ENCODE results near the gene AKT1. TPM values are rescaled to one million over a fixed set of nuclear protein-coding genes. Genes with fewer than 3 reads are reported as not detected.

Gene AKT1
- total and polyA plus RNA-seq, 2 of the 13 experiments (the other 11 are each of a cell fraction or from before 2014, with no cell fraction given) = 96.2 to 116 TPM

DNA sequence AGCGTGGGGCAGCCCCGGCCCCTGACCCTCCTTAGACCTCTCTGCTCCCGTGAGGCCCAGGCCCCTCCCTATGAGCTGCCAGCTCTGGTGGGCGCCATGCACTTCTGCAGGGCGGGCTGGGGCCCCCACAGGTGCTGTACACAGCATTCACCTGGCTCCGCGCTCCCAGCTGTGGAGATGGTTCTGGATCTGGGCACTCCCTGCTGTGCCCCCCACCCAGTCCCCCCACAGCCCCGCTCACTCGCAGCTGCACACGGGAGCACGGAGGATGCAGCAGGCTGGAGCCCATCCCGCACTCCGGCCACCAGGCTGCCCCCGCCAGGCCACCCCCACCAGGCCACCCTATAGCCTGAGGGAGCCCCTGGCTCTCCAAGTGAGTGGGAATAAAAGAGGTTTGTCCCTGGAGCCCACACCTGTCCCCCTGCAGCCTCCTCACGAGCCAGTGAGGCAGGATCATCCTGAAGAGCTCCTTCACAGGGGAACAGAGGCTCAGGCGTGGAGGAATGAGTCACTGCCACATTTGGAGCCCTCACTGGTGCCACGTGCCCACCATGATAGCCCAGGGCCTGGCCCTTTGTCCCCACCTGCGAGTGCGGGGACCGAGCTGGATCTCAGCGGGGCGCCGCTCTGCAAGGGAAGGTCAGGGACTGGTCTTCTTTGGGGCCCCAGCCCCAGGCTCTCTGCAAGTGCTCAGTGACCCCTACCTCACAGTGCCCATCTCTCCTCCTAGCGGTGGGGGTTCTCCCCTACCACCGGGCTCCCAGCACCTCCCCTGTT lies 69.6 kb downstream of the AKT1 start (continued):
- TF ChIP-seq AGO2 (optimal IDR thresholded peaks at IDR 0.05; ENCODE audit: low read depth, low read length) = no peak
- no peak for TF ChIP-seq ZNF577 (CRISPR knock-in tag; IDR thresholded peaks at IDR 0.05; ENCODE audit: borderline replicate concordance, low read depth)
- no peak for TF ChIP-seq ZNF30 (CRISPR knock-in tag; IDR thresholded peaks at IDR 0.05)
- TF ChIP-seq MTF2 (CRISPR knock-in tag; IDR thresholded peaks at IDR 0.05; ENCODE audit: borderline replicate concordance) = 0 out of 2 replicates have a peak, but pooled peaks have one; percentile 59
- 0 out of 2 replicates have a peak, but pooled peaks have one; percentile 12 for TF ChIP-seq EEA1 (CRISPR knock-in tag; IDR thresholded peaks at IDR 0.05; ENCODE audit: borderline replicate concordance)
- TF ChIP-seq CREB1 (IDR thresholded peaks at IDR 0.05) = no peak
- no peak for TF ChIP-seq CREB1 (CRISPR knock-in tag; IDR thresholded peaks at IDR 0.05)
- TF ChIP-seq ZNF468 (CRISPR knock-in tag; IDR thresholded peaks at IDR 0.05) = no peak
- TF ChIP-seq ZNF678 (CRISPR knock-in tag; IDR thresholded peaks at IDR 0.05) = no peak
- TF ChIP-seq, protein P1, sequence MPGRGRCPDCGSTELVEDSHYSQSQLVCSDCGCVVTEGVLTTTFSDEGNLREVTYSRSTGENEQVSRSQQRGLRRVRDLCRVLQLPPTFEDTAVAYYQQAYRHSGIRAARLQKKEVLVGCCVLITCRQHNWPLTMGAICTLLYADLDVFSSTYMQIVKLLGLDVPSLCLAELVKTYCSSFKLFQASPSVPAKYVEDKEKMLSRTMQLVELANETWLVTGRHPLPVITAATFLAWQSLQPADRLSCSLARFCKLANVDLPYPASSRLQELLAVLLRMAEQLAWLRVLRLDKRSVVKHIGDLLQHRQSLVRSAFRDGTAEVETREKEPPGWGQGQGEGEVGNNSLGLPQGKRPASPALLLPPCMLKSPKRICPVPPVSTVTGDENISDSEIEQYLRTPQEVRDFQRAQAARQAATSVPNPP (CRISPR knock-in tag; IDR thresholded peaks at IDR 0.05) = no peak
- TF ChIP-seq, protein P2, sequence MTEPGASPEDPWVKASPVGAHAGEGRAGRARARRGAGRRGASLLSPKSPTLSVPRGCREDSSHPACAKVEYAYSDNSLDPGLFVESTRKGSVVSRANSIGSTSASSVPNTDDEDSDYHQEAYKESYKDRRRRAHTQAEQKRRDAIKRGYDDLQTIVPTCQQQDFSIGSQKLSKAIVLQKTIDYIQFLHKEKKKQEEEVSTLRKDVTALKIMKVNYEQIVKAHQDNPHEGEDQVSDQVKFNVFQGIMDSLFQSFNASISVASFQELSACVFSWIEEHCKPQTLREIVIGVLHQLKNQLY (CRISPR knock-in tag; IDR thresholded peaks at IDR 0.05) = no peak
- TF ChIP-seq ZBTB7B (CRISPR knock-in tag; IDR thresholded peaks at IDR 0.05) = peak; percentile 18; the same call in 1 of the 2 replicates
- TF ChIP-seq ATAD3A (CRISPR knock-in tag; IDR thresholded peaks at IDR 0.05) = no peak
- TF ChIP-seq, protein P3, sequence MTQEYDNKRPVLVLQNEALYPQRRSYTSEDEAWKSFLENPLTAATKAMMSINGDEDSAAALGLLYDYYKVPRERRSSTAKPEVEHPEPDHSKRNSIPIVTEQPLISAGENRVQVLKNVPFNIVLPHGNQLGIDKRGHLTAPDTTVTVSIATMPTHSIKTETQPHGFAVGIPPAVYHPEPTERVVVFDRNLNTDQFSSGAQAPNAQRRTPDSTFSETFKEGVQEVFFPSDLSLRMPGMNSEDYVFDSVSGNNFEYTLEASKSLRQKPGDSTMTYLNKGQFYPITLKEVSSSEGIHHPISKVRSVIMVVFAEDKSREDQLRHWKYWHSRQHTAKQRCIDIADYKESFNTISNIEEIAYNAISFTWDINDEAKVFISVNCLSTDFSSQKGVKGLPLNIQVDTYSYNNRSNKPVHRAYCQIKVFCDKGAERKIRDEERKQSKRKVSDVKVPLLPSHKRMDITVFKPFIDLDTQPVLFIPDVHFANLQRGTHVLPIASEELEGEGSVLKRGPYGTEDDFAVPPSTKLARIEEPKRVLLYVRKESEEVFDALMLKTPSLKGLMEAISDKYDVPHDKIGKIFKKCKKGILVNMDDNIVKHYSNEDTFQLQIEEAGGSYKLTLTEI (CRISPR knock-in tag; conservative IDR thresholded peaks at IDR 0.05) = no peak
- TF ChIP-seq ZNF101 (CRISPR knock-in tag; IDR thresholded peaks at IDR 0.05; ENCODE audit: borderline replicate concordance, low read depth) = no peak
- no peak for TF ChIP-seq ZSCAN21 (CRISPR knock-in tag; IDR thresholded peaks at IDR 0.05; ENCODE audit: borderline replicate concordance)
- no peak for TF ChIP-seq NR2F6 (IDR thresholded peaks at IDR 0.05)
- no peak for TF ChIP-seq NR2F6 (CRISPR knock-in tag; IDR thresholded peaks at IDR 0.05)
- TF ChIP-seq ZNF337 (CRISPR knock-in tag; IDR thresholded peaks at IDR 0.05; ENCODE audit: borderline replicate concordance, low read depth) = no peak
- peak; percentile 12 for TF ChIP-seq U2AF1 (optimal IDR thresholded peaks at IDR 0.05; ENCODE audit: low read depth, low read length)
- TF ChIP-seq TAF1 (CRISPR knock-in tag; IDR thresholded peaks at IDR 0.05) = 0 out of 2 replicates have a peak, but pooled peaks have one; percentile 10
- no peak for TF ChIP-seq ASH2L (IDR thresholded peaks at IDR 0.05; ENCODE audit: insufficient read length, low read depth, low read length)
- TF ChIP-seq NFATC3 (CRISPR knock-in tag; IDR thresholded peaks at IDR 0.05) = no peak
- 0 out of 2 replicates have a peak, but pooled peaks have one; percentile 5 for TF ChIP-seq THAP7 (CRISPR knock-in tag; IDR thresholded peaks at IDR 0.05)
- TF ChIP-seq LCORL (IDR thresholded peaks at IDR 0.05) = no peak
- TF ChIP-seq LCORL (CRISPR knock-in tag; IDR thresholded peaks at IDR 0.05) = no peak
- no peak for TF ChIP-seq ZNF7 (CRISPR knock-in tag; IDR thresholded peaks at IDR 0.05)
